Left lung (tissue), 10 donors: ENCODE measurements around the gene CNTN4. TPM values are rescaled to one million over a fixed set of nuclear protein-coding genes. Genes with fewer than 3 reads are reported as not detected.

Source experiments
- ATAC-seq: fragments of 200-7000 bp; cut with Tn5 transposase; one replicate; pipeline ENCODE4 v1.9.1; 2020; ENCODE audit warnings: moderate library complexity
- DNase-seq, 4 donors: peaks; one replicate each; pipeline ENCODE4 v3.0.0-alpha.2; 2013 to 2020
- H3K27ac ChIP-seq, 2 donors: fragments of 200-600 bp; sonication (generic) in 1 of 2; one replicate each; pipeline versions ENCODE4 v1.5.0 to v1.8.0; 2020 to 2021
- H3K27me3 ChIP-seq, 2 donors: fragments of 200-600 bp; sonication (generic) in 1 of 2; one replicate each; pipeline versions ENCODE4 v1.5.0 to v1.8.0; 2020 to 2021
- H3K36me3 ChIP-seq, 2 donors: fragments of 200-600 bp; sonication (generic) in 1 of 2; one replicate each; pipeline versions ENCODE4 v1.5.0 to v1.8.0; 2020 to 2021
- H3K4me1 ChIP-seq, 2 donors: fragments of 200-600 bp; one replicate each; pipeline ENCODE4 v1.8.0; 2021
- H3K4me3 ChIP-seq, 2 donors: fragments of 200-600 bp; sonication (generic) in 1 of 2; one replicate each; pipeline versions ENCODE4 v1.5.0 to v1.8.0; 2020 to 2021; ENCODE audit warnings: mild to moderate bottlenecking in 1 of 2
- H3K9me3 ChIP-seq, 2 donors: fragments of 200-600 bp; sonication (generic) in 1 of 2; one replicate each; pipeline versions ENCODE4 v1.5.0 to v1.8.0; 2020 to 2021
- intact Hi-C, 2 donors: fragments of 100-400 bp; cut with DNase I; formaldehyde crosslinking; loops; one replicate each; pipeline versions ENCODE4 v1.11.2 to v1.14.2; 2022
- polyA plus RNA-seq, 6 donors: library from polyadenylated mRNA; unstranded; fragments of 120-200 nt; gene quantifications; one replicate each; pipeline ENCODE4 v1.2.1, GENCODE V29; 2013; ENCODE audit not compliant: insufficient read length in 6 of 6
- total RNA-seq, 2 donors: library from RNA; stranded (reverse); fragmentation: NEBNext Ultra II Directional; extraction: Animal tissue kit (Norgen Biotek cat#: 25700); gene quantifications; one replicate each; pipeline ENCODE4 v1.2.1, GENCODE V29; 2021
- TF ChIP-seq, protein P1 (sequence below), 2 donors: fragments of 200-600 bp; sonication (generic) in 1 of 2; IDR thresholded peaks; one replicate each; pipeline versions ENCODE4 v1.5.0 to v1.8.0; 2021; ENCODE audit warnings: antibody characterized with exemption in 2 of 2
- donor health status: DM: no; HTN: yes; CAD: no.
- donor health status: DM: no; HTN: no; CAD: no.

Gene CNTN4
- total and polyA plus RNA-seq, 8 donors = 5.9 to 10.4 (median 8.2) TPM

DNA sequence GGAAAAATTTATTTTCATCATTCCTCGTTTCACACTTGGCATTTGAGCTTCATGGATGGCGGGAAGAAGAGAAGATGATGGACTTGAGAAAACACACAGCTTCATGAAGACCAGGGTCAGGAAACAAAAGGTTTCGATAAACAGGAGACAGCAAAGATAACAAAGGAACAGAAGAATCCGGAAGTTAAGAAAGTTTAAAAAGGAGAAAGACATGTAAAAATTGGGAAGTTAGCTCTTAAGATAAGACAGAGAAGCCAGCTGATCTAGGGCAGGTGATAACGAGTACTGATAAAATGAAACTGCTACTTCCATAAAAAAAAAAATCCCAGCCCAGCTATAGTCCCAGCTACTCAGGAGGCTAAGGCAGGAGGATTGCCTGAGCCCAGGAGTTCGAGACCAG is 987.6 kb downstream of the CNTN4 start:
- DNase-seq = no peak
- peak overlapping the region in 1 of 2 donors; percentile 34 for H3K27ac ChIP-seq
- intact Hi-C loops = no loop called here
- no peaks in the 10 kb centered on the region for H3K36me3 ChIP-seq
- ATAC-seq = no peak
- no peaks in the 10 kb centered on the region for H3K4me1 ChIP-seq
- no peaks in the 10 kb centered on the region for H3K27me3 ChIP-seq
- no peak overlapping the region for H3K4me3 ChIP-seq
- TF ChIP-seq, protein P1, sequence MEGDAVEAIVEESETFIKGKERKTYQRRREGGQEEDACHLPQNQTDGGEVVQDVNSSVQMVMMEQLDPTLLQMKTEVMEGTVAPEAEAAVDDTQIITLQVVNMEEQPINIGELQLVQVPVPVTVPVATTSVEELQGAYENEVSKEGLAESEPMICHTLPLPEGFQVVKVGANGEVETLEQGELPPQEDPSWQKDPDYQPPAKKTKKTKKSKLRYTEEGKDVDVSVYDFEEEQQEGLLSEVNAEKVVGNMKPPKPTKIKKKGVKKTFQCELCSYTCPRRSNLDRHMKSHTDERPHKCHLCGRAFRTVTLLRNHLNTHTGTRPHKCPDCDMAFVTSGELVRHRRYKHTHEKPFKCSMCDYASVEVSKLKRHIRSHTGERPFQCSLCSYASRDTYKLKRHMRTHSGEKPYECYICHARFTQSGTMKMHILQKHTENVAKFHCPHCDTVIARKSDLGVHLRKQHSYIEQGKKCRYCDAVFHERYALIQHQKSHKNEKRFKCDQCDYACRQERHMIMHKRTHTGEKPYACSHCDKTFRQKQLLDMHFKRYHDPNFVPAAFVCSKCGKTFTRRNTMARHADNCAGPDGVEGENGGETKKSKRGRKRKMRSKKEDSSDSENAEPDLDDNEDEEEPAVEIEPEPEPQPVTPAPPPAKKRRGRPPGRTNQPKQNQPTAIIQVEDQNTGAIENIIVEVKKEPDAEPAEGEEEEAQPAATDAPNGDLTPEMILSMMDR (IDR thresholded peaks at IDR 0.05) = no peak
- H3K9me3 ChIP-seq = no peaks in the 10 kb centered on the region

DNA sequence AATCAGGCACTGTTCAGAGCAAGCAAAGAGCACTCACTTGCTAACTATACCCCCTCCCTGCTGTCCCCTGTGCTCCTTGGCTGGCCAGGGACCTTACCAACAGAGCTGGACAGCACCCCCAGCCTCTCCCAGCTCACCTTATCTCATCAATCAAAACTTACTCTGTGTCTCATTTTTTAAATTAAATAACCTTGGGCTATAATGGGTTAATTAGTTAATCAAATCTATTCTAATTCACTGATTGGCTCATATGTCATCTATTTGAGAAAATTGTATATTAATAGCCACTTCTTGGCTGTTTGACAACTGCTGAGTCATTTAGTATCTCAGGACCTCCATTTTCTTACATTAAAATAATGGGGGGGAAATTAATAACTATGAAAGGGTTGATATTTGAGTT is 988.6 kb downstream of the CNTN4 start:
- H3K9me3 ChIP-seq = no peaks in the 10 kb centered on the region
- DNase-seq = no peak
- TF ChIP-seq, protein P1 (IDR thresholded peaks at IDR 0.05) = no peak
- intact Hi-C loops = no loop called here
- no peak overlapping the region for H3K27ac ChIP-seq
- no peaks in the 10 kb centered on the region for H3K36me3 ChIP-seq
- no peaks in the 10 kb centered on the region for H3K4me1 ChIP-seq
- H3K27me3 ChIP-seq = no peaks in the 10 kb centered on the region
- no peak overlapping the region for H3K4me3 ChIP-seq
- ATAC-seq = no peak

DNA sequence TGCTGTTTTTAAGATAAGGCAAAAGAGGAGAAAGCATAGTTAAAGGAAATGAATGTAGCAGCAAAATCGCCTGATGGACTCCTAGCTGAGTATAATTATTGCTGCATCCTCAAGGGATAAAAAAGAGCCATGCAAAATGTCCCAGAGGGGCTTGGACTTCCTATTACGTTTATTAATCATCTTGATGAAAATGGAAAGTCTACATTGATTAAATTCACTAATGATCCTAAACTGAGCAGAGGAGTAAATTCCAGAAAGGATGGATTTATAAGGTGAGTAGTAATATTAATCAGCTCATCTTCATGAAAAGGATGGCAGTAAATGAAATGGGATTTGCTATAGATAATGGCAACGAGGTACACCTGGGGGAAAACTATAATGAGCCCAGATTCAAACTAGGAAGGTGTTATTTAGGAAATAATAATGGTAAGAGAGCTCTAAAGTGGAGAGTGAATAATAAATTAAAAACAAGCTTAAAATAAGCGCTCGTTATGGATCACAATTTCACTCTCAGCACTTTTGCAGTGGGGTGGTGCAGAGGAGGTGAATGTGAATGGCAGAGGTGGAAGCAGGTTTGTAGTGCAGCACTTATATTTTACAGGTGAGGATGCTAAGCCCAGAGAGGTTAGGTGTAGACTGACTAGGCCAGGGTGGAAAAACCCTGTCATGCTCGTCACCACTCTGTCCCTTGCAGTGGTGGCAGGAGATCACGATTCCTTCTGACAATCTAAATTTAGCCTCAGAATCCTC is 989.2 kb downstream of the CNTN4 start:
- DNase-seq (no peak), ATAC-seq (no peak)
- no peaks in the 10 kb centered on the region for H3K9me3 ChIP-seq
- no peak overlapping the region for H3K27ac ChIP-seq
- H3K27me3 ChIP-seq = no peaks in the 10 kb centered on the region
- no peaks in the 10 kb centered on the region for H3K36me3 ChIP-seq
- H3K4me1 ChIP-seq = no peaks in the 10 kb centered on the region
- TF ChIP-seq, protein P1 (IDR thresholded peaks at IDR 0.05) = no peak
- H3K4me3 ChIP-seq = no peak overlapping the region
- intact Hi-C loops = no loop called here

DNA sequence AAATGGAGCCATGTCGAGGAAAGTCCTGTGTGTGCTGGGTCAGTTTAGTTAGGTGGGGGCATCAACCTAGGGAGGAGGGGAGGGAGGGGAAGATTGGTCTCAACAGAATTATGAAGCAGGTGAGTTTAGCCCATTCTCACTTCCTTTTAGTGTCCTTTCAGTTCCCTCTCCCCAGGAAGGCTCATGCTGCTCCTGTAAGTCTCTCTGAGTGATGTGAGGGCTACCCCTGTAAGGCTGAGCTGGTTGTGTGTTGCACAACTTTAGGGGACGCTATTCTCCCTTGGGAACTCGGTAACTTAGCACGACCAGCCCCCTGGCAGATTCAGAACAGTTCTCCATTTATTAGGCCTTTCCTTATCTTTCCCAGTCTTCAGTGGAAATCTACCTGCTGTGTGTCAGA is 990.4 kb downstream of the CNTN4 start:
- Histone ChIP-seq H3K4me1 (no peaks in the 10 kb centered on the region), H3K27ac (no peak overlapping the region), H3K4me3 (no peak overlapping the region), H3K27me3 (no peaks in the 10 kb centered on the region), H3K9me3 (no peaks in the 10 kb centered on the region), H3K36me3 (no peaks in the 10 kb centered on the region)
- TF ChIP-seq, protein P1 (IDR thresholded peaks at IDR 0.05) = no peak
- ATAC-seq = no peak
- intact Hi-C loops = no loop called here
- no peak for DNase-seq

DNA sequence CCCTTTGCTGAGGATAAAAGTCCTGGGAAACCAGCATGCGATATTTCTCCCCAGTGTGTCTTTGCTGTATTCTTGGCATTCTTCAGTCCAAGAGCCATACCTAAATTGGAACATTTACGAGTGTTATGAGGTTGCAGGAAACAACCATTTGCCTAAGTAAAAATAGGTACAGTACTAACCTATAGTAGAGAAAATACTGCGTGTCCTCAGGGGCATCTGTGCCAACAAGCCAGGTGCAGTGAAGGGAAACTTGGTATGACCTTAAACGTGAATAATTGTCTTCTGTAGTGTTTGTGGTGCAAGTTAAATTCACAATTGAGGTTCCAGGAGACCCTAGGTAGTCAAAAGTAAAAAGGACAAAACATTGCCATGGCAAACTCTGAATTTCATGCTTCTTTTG is 999.3 kb downstream of the CNTN4 start:
- intact Hi-C loops = no loop called here
- no peak for DNase-seq

More for the DNA sequence above, 999.3 kb downstream of the CNTN4 start:
- H3K36me3 ChIP-seq = no peaks in the 10 kb centered on the region
- ATAC-seq = no peak
- no peak overlapping the region for H3K4me3 ChIP-seq
- H3K27me3 ChIP-seq = no peaks in the 10 kb centered on the region
- TF ChIP-seq, protein P1 (IDR thresholded peaks at IDR 0.05) = no peak
- H3K9me3 ChIP-seq = no peaks in the 10 kb centered on the region
- no peak overlapping the region for H3K27ac ChIP-seq
- no peaks in the 10 kb centered on the region for H3K4me1 ChIP-seq
